HCT116 (cell line): ENCODE measurements around the gene TNS3. TPM values are rescaled to one million over a fixed set of nuclear protein-coding genes. Genes with fewer than 3 reads are reported as not detected.

Experiments
- ATAC-seq: fragments of 200-7000 bp; cut with Tn5 transposase; 2 replicates; pipeline ENCODE4 v1.9.1; 2020; ENCODE audit warnings: mild to moderate bottlenecking, moderate library complexity
- BruUV-seq: library from RNA; stranded (reverse); fragments of 400-500 nt; replicated peaks from 2 replicates; lab custom pipeline; 2021; lab: Mats Ljungman, UMichigan
- CTCF ChIA-PET: fragments of 300-600 bp; sonication (Branson Sonifier 250); formaldehyde crosslinking; loops from one replicate; lab custom pipeline; 2021; ENCODE audit warnings: antibody characterized with exemption; lab: Charles Lee
- POLR2A ChIA-PET: fragments of 300-600, 350-600 bp; sonication (Branson Sonifier 250); formaldehyde crosslinking; loops from one replicate; lab custom pipeline; 2021; ENCODE audit warnings: antibody characterized with exemption; lab: Charles Lee
- RAD21 ChIA-PET, 2 experiments: fragments of 300-600 bp; sonication (Branson Sonifier 250); formaldehyde crosslinking; loops; one replicate each; lab custom pipeline; 2023; ENCODE audit warnings: low total read pairs in 2 of 2; ENCODE audit not compliant: uncharacterized antibody in 2 of 2, unreplicated experiment in 2 of 2, low non-redundant PET in 1 of 2; lab: Charles Lee
- DNase-seq: peaks from one replicate; pipeline ENCODE4 v3.0.0-alpha.2; 2010; ENCODE audit warnings: low read depth, low spot score
- H2AFZ ChIP-seq: fragments of 200-600 bp; shearing (Covaris generic), sonication (generic); 2 replicates; pipeline ENCODE4 v1.6.1; 2017; ENCODE audit warnings: low read depth, mixed run types, mixed read lengths, antibody characterized with exemption, low read length; ENCODE audit not compliant: poor library complexity, severe bottlenecking
- H3K27ac ChIP-seq: 2 replicates; pipeline ENCODE4 v1.5.1; 2012; ENCODE audit warnings: low read depth, low read length
- H3K27me3 ChIP-seq: fragments of 200-600 bp; sonication (generic); 2 replicates; pipeline ENCODE4 v1.6.1; 2016; ENCODE audit warnings: mixed run types, low read length, mixed read lengths; ENCODE audit not compliant: insufficient read depth
- H3K36me3 ChIP-seq, 2 experiments: fragments of 200-500 bp in 1 of 2; fragments of 200-600 bp in 1 of 2; sonication (Bioruptor generic) in 1 of 2; sonication (generic) in 1 of 2; 2 replicates each; pipeline versions ENCODE4 v1.5.1 to v1.6.1; 2014 to 2016; ENCODE audit warnings: low read length in 2 of 2, inconsistent platforms in 1 of 2, mixed read lengths in 1 of 2, mixed run types in 1 of 2; ENCODE audit not compliant: insufficient read depth in 2 of 2, control insufficient read depth in 1 of 2
- H3K4me1 ChIP-seq, 2 experiments: fragments of 200-600 bp in 1 of 2; sonication (generic) in 1 of 2; 2 replicates each; pipeline versions ENCODE4 v1.5.1 to v1.6.1; 2012 to 2017; ENCODE audit warnings: low read length in 2 of 2, inconsistent platforms in 1 of 2, mild to moderate bottlenecking in 1 of 2, mixed read lengths in 1 of 2, mixed run types in 1 of 2, moderate library complexity in 1 of 2; ENCODE audit not compliant: insufficient read depth in 2 of 2, control insufficient read depth in 1 of 2
- H3K4me2 ChIP-seq: fragments of 200-600 bp; sonication (generic); 2 replicates; pipeline ENCODE4 v1.6.1; 2017; ENCODE audit warnings: mixed run types, low read length, mixed read lengths
- H3K4me3 ChIP-seq, 2 experiments: fragments of 200-600 bp in 1 of 2; sonication (generic) in 1 of 2; replicated peaks in 1 of 2; 2 replicates each; pipeline ENCODE4 v1.5.1; 2011 to 2016; ENCODE audit warnings: low read length in 2 of 2, control low read depth in 1 of 2, low read depth in 1 of 2, mild to moderate bottlenecking in 1 of 2, mixed read lengths in 1 of 2, mixed run types in 1 of 2
- H3K79me2 ChIP-seq: fragments of 200-600 bp; sonication (generic); 2 replicates; pipeline ENCODE4 v1.6.1; 2017; ENCODE audit warnings: mild to moderate bottlenecking, mixed run types, low read length, moderate library complexity, mixed read lengths; ENCODE audit not compliant: insufficient read depth
- H3K9ac ChIP-seq: fragments of 200-600 bp; sonication (generic); 2 replicates; pipeline ENCODE4 v1.6.1; 2016; ENCODE audit warnings: low read length, mixed read lengths
- H3K9me2 ChIP-seq: fragments of 200-600 bp; sonication (generic), shearing (Covaris generic); 2 replicates; pipeline ENCODE4 v1.6.1; 2017; ENCODE audit warnings: mixed run types, mild to moderate bottlenecking, moderate library complexity; ENCODE audit not compliant: insufficient read depth
- H3K9me3 ChIP-seq, 2 experiments: fragments of 200-500 bp in 1 of 2; fragments of 200-600 bp in 1 of 2; sonication (Bioruptor generic) in 1 of 2; sonication (generic) in 1 of 2; 2 replicates each; pipeline ENCODE4 v1.6.1; 2014 to 2017; ENCODE audit warnings: low read length in 2 of 2, mixed read lengths in 2 of 2, inconsistent platforms in 1 of 2, low read depth in 1 of 2, mild to moderate bottlenecking in 1 of 2, mixed run types in 1 of 2, moderate library complexity in 1 of 2; ENCODE audit not compliant: control insufficient read depth in 1 of 2, insufficient read depth in 1 of 2
- H4K20me1 ChIP-seq: fragments of 200-600 bp; sonication (generic), shearing (Covaris generic); 2 replicates; pipeline ENCODE4 v1.6.1; 2017; ENCODE audit warnings: mixed run types, mild to moderate bottlenecking, moderate library complexity; ENCODE audit not compliant: insufficient read depth
- CTCF ChIP-seq, 3 experiments: fragments of 200-600 bp in 1 of 3; sonication (generic) in 1 of 3; IDR thresholded peaks in 2 of 3; conservative IDR thresholded peaks in 1 of 3; 2 replicates each; pipeline ENCODE4 v1.5.1; 2012 to 2017; ENCODE audit warnings: low read depth in 2 of 3, low read length in 2 of 3, antibody characterized with exemption in 1 of 3, borderline replicate concordance in 1 of 3, control low read depth in 1 of 3, mild to moderate bottlenecking in 1 of 3, mixed read lengths in 1 of 3, mixed run types in 1 of 3, moderate library complexity in 1 of 3; ENCODE audit not compliant: insufficient read depth in 1 of 3
- ELF1 ChIP-seq: IDR thresholded peaks from 2 replicates; pipeline ENCODE4 v1.6.1; 2012; ENCODE audit warnings: low read depth, borderline replicate concordance
- EZH2phosphoT487 ChIP-seq: fragments of 200-600 bp; IDR thresholded peaks from 2 replicates; pipeline ENCODE4 v1.6.1; 2018; ENCODE audit warnings: antibody characterized with exemption, borderline replicate concordance
- FOSL1 ChIP-seq: IDR thresholded peaks from 2 replicates; pipeline ENCODE4 v1.6.1; 2012; ENCODE audit warnings: low read depth
- POLR2A ChIP-seq: IDR thresholded peaks from 2 replicates; pipeline ENCODE4 v1.7.0; 2011; ENCODE audit warnings: borderline replicate concordance; ENCODE audit not compliant: insufficient read depth, insufficient read length; ENCODE audit errors: extremely low read depth
- ZBTB33 ChIP-seq: IDR thresholded peaks from 2 replicates; pipeline ENCODE4 v1.6.1; 2011; ENCODE audit warnings: mild to moderate bottlenecking, low read length, moderate library complexity; ENCODE audit not compliant: insufficient replicate concordance; ENCODE audit errors: extremely low read depth
- intact Hi-C: fragments of 100-400 bp; cut with micrococcal nuclease; formaldehyde crosslinking; loops from 2 replicates; pipeline ENCODE4 v1.10.0; 2022
- total RNA-seq: library from RNA; stranded (reverse); gene quantifications from one replicate; pipeline ENCODE4 v1.2.1, GENCODE V29; 2021; ENCODE audit not compliant: unreplicated experiment

The TNS3 gene
- total RNA-seq, 1 experiment from 2014 or later, result 9.1 TPM

- no peaks in the 10 kb centered on the region for H3K79me2 ChIP-seq
- POLR2A ChIA-PET, result no interaction called here
These were observed 80.5 kb downstream of the TNS3 start for GRCh38 chr7:47501406-47501805.

More at GRCh38 chr7:47501406-47501805, 80.5 kb downstream of the TNS3 start:
- H2AFZ ChIP-seq, result no peak overlapping the region
- CTCF ChIA-PET, result no interaction called here
- H3K27ac ChIP-seq, result no peak overlapping the region
- H3K9me2 ChIP-seq, result no peaks in the 10 kb centered on the region
- no peaks in the 10 kb centered on the region for H3K9me3 ChIP-seq
- DNase-seq, result no peak
- ATAC-seq, result no peak
- no peak for TF ChIP-seq CTCF (IDR thresholded peaks at IDR 0.05 in 2 of 3, conservative IDR thresholded peaks at IDR 0.05 in 1 of 3; ENCODE audit: borderline replicate concordance in 1 of 3, insufficient read depth in 1 of 3, low read depth in 2 of 3, low read length in 2 of 3)
- no peak for TF ChIP-seq POLR2A
- TF ChIP-seq ZBTB33, result no peak
- TF ChIP-seq FOSL1, result no peak
- TF ChIP-seq ELF1, result no peak
- TF ChIP-seq EZH2phosphoT487, result no peak
- H4K20me1 ChIP-seq, result no peaks in the 10 kb centered on the region
- H3K36me3 ChIP-seq, result no peaks in the 10 kb centered on the region
- BruUV-seq, result no TSS peak
- no peaks in the 10 kb centered on the region for H3K27me3 ChIP-seq
- peaks cover 4 to 6% of the 10 kb centered on the region in 2 experiments; a peak in 1 of 4 replicates for H3K4me1 ChIP-seq
- no peak overlapping the region for H3K4me3 ChIP-seq
- H3K9ac ChIP-seq, result no peak overlapping the region
- RAD21 ChIA-PET, result no interaction called here
- intact Hi-C loops, result no loop called here
- H3K4me2 ChIP-seq, result no peak overlapping the region
